ENCODE measurements around the gene TBK1.

Gene TBK1

GRCh38 chr12:64545081-64545382 lies 93.1 kb downstream of the TBK1 start:
- DNase-seq (ENCODE audit: low read depth), result no peak

- no peak for DNase-seq (ENCODE audit: low read depth)
These were observed 97.2 kb downstream of the TBK1 start for GRCh38 chr12:64549108-64549507.

GRCh38 chr12:64550755-64551154 lies 98.8 kb downstream of the TBK1 start:
- DNase-seq (ENCODE audit: low read depth), result no peak

GRCh38 chr12:64551676-64552075 lies 99.8 kb downstream of the TBK1 start:
- peak; percentile 46 for DNase-seq (ENCODE audit: low read depth)
